ENCODE measurements around the gene SEMA4D.

- TF ChIP-seq HMG20A (CRISPR knock-in tag; IDR thresholded peaks at IDR 0.05; ENCODE audit: borderline replicate concordance) (no peak), REPIN1 (CRISPR knock-in tag; IDR thresholded peaks at IDR 0.05; ENCODE audit: borderline replicate concordance, low read depth) (no peak), CREB1 (IDR thresholded peaks at IDR 0.05) (no peak), CREB1 (CRISPR knock-in tag; IDR thresholded peaks at IDR 0.05) (no peak), GZF1 (CRISPR knock-in tag; IDR thresholded peaks at IDR 0.05) (no peak), PPARG (CRISPR knock-in tag; conservative IDR thresholded peaks at IDR 0.05) (no peak), ZFP36 (IDR thresholded peaks at IDR 0.05; ENCODE audit: borderline replicate concordance, low read depth, low read length, partially characterized antibody) (no peak)
- TF ChIP-seq, protein P1, sequence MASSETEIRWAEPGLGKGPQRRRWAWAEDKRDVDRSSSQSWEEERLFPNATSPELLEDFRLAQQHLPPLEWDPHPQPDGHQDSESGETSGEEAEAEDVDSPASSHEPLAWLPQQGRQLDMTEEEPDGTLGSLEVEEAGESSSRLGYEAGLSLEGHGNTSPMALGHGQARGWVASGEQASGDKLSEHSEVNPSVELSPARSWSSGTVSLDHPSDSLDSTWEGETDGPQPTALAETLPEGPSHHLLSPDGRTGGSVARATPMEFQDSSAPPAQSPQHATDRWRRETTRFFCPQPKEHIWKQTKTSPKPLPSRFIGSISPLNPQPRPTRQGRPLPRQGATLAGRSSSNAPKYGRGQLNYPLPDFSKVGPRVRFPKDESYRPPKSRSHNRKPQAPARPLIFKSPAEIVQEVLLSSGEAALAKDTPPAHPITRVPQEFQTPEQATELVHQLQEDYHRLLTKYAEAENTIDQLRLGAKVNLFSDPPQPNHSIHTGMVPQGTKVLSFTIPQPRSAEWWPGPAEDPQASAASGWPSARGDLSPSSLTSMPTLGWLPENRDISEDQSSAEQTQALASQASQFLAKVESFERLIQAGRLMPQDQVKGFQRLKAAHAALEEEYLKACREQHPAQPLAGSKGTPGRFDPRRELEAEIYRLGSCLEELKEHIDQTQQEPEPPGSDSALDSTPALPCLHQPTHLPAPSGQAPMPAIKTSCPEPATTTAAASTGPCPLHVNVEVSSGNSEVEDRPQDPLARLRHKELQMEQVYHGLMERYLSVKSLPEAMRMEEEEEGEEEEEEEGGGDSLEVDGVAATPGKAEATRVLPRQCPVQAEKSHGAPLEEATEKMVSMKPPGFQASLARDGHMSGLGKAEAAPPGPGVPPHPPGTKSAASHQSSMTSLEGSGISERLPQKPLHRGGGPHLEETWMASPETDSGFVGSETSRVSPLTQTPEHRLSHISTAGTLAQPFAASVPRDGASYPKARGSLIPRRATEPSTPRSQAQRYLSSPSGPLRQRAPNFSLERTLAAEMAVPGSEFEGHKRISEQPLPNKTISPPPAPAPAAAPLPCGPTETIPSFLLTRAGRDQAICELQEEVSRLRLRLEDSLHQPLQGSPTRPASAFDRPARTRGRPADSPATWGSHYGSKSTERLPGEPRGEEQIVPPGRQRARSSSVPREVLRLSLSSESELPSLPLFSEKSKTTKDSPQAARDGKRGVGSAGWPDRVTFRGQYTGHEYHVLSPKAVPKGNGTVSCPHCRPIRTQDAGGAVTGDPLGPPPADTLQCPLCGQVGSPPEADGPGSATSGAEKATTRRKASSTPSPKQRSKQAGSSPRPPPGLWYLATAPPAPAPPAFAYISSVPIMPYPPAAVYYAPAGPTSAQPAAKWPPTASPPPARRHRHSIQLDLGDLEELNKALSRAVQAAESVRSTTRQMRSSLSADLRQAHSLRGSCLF (CRISPR knock-in tag; IDR thresholded peaks at IDR 0.05; ENCODE audit: borderline replicate concordance) = no peak
- TF ChIP-seq, protein P2, sequence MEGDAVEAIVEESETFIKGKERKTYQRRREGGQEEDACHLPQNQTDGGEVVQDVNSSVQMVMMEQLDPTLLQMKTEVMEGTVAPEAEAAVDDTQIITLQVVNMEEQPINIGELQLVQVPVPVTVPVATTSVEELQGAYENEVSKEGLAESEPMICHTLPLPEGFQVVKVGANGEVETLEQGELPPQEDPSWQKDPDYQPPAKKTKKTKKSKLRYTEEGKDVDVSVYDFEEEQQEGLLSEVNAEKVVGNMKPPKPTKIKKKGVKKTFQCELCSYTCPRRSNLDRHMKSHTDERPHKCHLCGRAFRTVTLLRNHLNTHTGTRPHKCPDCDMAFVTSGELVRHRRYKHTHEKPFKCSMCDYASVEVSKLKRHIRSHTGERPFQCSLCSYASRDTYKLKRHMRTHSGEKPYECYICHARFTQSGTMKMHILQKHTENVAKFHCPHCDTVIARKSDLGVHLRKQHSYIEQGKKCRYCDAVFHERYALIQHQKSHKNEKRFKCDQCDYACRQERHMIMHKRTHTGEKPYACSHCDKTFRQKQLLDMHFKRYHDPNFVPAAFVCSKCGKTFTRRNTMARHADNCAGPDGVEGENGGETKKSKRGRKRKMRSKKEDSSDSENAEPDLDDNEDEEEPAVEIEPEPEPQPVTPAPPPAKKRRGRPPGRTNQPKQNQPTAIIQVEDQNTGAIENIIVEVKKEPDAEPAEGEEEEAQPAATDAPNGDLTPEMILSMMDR (CRISPR knock-in tag; IDR thresholded peaks at IDR 0.05) = no peak
Measured at GRCh38 chr9:89498852-89499480, 1.1 kb upstream of the SEMA4D start.
